GM18951 (cell line): ENCODE measurements around the gene CORO1C.
"Not testable (repeated sequence)": the region's sequence is repeated elsewhere in the genome, so short reads cannot be mapped to it uniquely, and the experiment has no call there.

ENCODE experiments used
- POLR2A ChIP-seq: IDR thresholded peaks from 4 replicates; pipeline ENCODE4 v1.6.1; 2011; ENCODE audit warnings: mild to moderate bottlenecking; ENCODE audit not compliant: insufficient read length, insufficient read depth; ENCODE audit errors: extremely low read depth
- in situ Hi-C: fragments of 300-500 bp; cut with MboI; formaldehyde crosslinking; loops from one replicate; pipeline ENCODE4 v1.12.0; 2022; ENCODE audit warnings: low sequenced_read_pairs, mixed read lengths, inconsistent platforms; ENCODE audit not compliant: unreplicated experiment

CORO1C gene

GRCh38 chr12:108766294-108766693 is 35.0 kb upstream of the CORO1C start:
- in situ Hi-C loops, result no loop called here
- no peak for TF ChIP-seq POLR2A

GRCh38 chr12:108765289-108765764 is 34.0 kb upstream of the CORO1C start:
- no peak for TF ChIP-seq POLR2A
- in situ Hi-C loops, result no loop called here

GRCh38 chr12:108764540-108765288 is 33.4 kb upstream of the CORO1C start:
- no peak for TF ChIP-seq POLR2A
- in situ Hi-C loops, result no loop called here

- no peak for TF ChIP-seq POLR2A
- in situ Hi-C loops, result no loop called here
Observed at GRCh38 chr12:108761226-108761625, 29.9 kb upstream of the CORO1C start.

- no peak for TF ChIP-seq POLR2A
- in situ Hi-C loops, result no loop called here
Observed at GRCh38 chr12:108759924-108760323, 28.6 kb upstream of the CORO1C start.

- no peak for TF ChIP-seq POLR2A
- in situ Hi-C loops, result no loop called here
Observed at GRCh38 chr12:108757856-108758255, 26.5 kb upstream of the CORO1C start.

GRCh38 chr12:108756421-108756820 is 25.1 kb upstream of the CORO1C start:
- no peak for TF ChIP-seq POLR2A
- in situ Hi-C loops, result no loop called here

GRCh38 chr12:108755481-108755880 is 24.2 kb upstream of the CORO1C start:
- no peak for TF ChIP-seq POLR2A
- in situ Hi-C loops, result no loop called here

GRCh38 chr12:108753976-108754375 is 22.7 kb upstream of the CORO1C start:
- no peak for TF ChIP-seq POLR2A
- in situ Hi-C loops, result no loop called here

GRCh38 chr12:108752387-108752786 is 21.1 kb upstream of the CORO1C start:
- in situ Hi-C loops, result no loop called here
- TF ChIP-seq POLR2A, result no peak

- in situ Hi-C loops, result no loop called here
- TF ChIP-seq POLR2A, result no peak
Observed at GRCh38 chr12:108751821-108752220, 20.5 kb upstream of the CORO1C start.

GRCh38 chr12:108751003-108751402 is 19.7 kb upstream of the CORO1C start:
- in situ Hi-C loops, result not testable (repeated sequence)

GRCh38 chr12:108750526-108750925 is 19.2 kb upstream of the CORO1C start:
- TF ChIP-seq POLR2A, result no peak
- in situ Hi-C loops, result no loop called here

- in situ Hi-C loops, result no loop called here
- TF ChIP-seq POLR2A, result no peak
Observed at GRCh38 chr12:108747563-108747962, 16.2 kb upstream of the CORO1C start.
